Adrenal gland (tissue), 12 donors: Measurements from ENCODE around the gene ATXN7L1. TPM values are rescaled to one million over a fixed set of nuclear protein-coding genes. Genes with fewer than 3 reads are reported as not detected.

Experiments used
- DNase-seq, 7 donors: peaks; one replicate each; pipeline ENCODE4 v3.0.0-alpha.2; 2019 to 2020
- H3K27ac ChIP-seq, 5 donors: fragments of 200-600 bp; sonication (generic) in 4 of 5; 1 replicate in 3 of 5; 2 replicates in 2 of 5; pipeline versions ENCODE4 v1.5.1 to v1.8.0; 2016 to 2020; ENCODE audit warnings: mild to moderate bottlenecking in 1 of 5
- H3K27me3 ChIP-seq: fragments of 200-600 bp; 2 replicates; pipeline ENCODE4 v1.8.0; 2021
- H3K36me3 ChIP-seq, 2 donors: fragments of 200-600 bp; replicated peaks in 1 of 2; 1 replicate in 1 of 2; 2 replicates in 1 of 2; pipeline versions ENCODE4 v1.5.1 to v1.8.0; 2018 to 2022
- H3K4me1 ChIP-seq, 2 donors: fragments of 200-600 bp; replicated peaks in 1 of 2; 1 replicate in 1 of 2; 2 replicates in 1 of 2; pipeline versions ENCODE4 v1.5.1 to v1.8.0; 2018 to 2021
- H3K4me3 ChIP-seq, 4 donors: fragments of 200-600 bp; sonication (generic) in 3 of 4; one replicate each; pipeline ENCODE4 v1.5.1; 2016 to 2018
- H3K9me3 ChIP-seq, 3 donors: fragments of 200-600 bp; sonication (generic) in 1 of 3; replicated peaks in 1 of 3; 1 replicate in 2 of 3; 2 replicates in 1 of 3; pipeline versions ENCODE4 v1.5.1 to v1.8.0; 2016 to 2021
- POLR2A ChIP-seq, 2 donors: fragments of 450-650 bp; IDR thresholded peaks; one replicate each; pipeline ENCODE4 v1.6.1; 2017; ENCODE audit warnings: antibody characterized with exemption in 2 of 2, mild to moderate bottlenecking in 2 of 2, moderate library complexity in 1 of 2
- WGBS, 4 donors: extraction: QIAGEN DNeasy Blood & Tissue Kit in 2 of 4; methylation state at CpG; one replicate each; pipeline versions ENCODE4 v1.1.5 to v1.1.7; 2013 to 2017; 5-methylcytosine and 5-hydroxymethylcytosine counted together
- intact Hi-C, 2 donors: fragments of 100-400 bp; cut with DNase I; formaldehyde crosslinking; loops; one replicate each; pipeline versions ENCODE4 v1.14.1 to v1.15.0; 2022 to 2023
- polyA plus RNA-seq, 3 donors: library from polyadenylated mRNA; stranded (reverse); fragments of 200-250 nt in 2 of 3; fragments of 350-450 nt in 1 of 3; fragmentation: Illumina TruSeq in 1 of 3; extraction: RNeasy Lipid Tissue Mini Kit (QIAGEN cat#74804) in 1 of 3; gene quantifications; one replicate each; pipeline ENCODE4 v1.2.3, GENCODE V29; 2013 to 2014
- total RNA-seq, 9 donors: library from RNA; depleted of rRNA in 4 of 9; stranded (reverse); fragments of >200 nt in 4 of 9; fragments of 120-200 nt in 1 of 9; fragmentation: NEBNext Ultra II Directional in 1 of 9; extraction: Animal tissue kit (Norgen Biotek cat#: 25700) in 1 of 9; gene quantifications; one replicate each; pipeline versions ENCODE4 v1.1.0 to v1.2.4, GENCODE V29; 2013 to 2023
- TF ChIP-seq, protein P1 (sequence below), 6 experiments: fragments of 450-650 bp in 4 of 6; fragments of 200-600 bp in 2 of 6; sonication (generic) in 1 of 6; IDR thresholded peaks; 1 replicate in 5 of 6; 2 replicates in 1 of 6; pipeline versions ENCODE4 v1.5.1 to v1.8.0; 2016 to 2021; ENCODE audit warnings: antibody characterized with exemption in 6 of 6, mild to moderate bottlenecking in 2 of 6, moderate library complexity in 1 of 6
- donor health status: healthy with polysubstance abuse.
- donor health status: Bipolar disorder and iron deficiency.
- donor health status: DM: yes; HTN: yes; CAD: no.
- donor health status: DM: no; HTN: no; CAD: no.
- donor health status: DM: no; HTN: no; CAD: no.
- donor health status: DM: yes; HTN: yes; CAD: no.

The ATXN7L1 gene
- total and polyA plus RNA-seq, 12 donors, result 3.6 to 24.6 (median 9.0) TPM

DNA sequence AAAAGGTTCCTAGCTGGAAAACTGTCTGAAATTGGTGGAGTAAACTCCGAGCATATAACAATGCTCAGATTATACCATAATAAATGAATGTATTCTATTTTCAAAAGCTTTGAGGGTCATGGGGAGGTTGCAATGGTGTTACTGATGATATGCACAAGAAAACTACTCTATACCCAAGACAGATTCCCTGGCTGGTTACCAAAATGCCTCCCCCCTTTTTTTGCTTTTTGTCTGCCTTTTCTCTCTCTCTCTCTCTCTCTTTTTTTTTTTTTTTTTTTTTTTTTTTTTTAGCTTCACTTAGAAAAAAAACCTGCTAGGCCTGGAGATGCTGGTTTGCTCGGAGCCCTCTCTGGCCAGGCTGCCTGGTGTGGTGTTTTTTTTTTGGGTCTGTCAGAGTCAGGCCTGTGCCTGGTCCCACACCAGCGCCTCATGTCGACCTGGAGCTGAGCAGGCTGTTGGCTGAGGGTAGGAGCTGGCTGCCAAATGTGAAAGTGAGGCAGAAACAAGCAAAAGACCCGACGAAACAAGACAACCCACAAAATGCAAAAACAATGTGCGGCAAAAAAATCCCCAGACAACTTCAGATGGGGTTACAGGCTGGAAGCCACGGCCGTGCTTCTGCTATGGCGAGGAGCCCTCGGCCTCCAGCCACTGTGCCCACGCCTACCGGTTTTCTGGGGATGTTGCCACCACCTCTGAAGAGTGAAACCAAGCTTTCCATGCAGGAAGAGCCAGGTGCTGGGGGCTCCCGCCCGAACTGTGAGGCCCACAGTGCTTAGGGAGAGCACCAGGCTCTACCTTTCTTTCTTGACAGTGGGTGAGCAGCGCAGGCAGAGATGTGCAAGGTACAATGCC, 235.2 kb downstream of the ATXN7L1 start:
- no peaks in the 10 kb centered on the region for H3K4me1 ChIP-seq
- TF ChIP-seq, protein P1, sequence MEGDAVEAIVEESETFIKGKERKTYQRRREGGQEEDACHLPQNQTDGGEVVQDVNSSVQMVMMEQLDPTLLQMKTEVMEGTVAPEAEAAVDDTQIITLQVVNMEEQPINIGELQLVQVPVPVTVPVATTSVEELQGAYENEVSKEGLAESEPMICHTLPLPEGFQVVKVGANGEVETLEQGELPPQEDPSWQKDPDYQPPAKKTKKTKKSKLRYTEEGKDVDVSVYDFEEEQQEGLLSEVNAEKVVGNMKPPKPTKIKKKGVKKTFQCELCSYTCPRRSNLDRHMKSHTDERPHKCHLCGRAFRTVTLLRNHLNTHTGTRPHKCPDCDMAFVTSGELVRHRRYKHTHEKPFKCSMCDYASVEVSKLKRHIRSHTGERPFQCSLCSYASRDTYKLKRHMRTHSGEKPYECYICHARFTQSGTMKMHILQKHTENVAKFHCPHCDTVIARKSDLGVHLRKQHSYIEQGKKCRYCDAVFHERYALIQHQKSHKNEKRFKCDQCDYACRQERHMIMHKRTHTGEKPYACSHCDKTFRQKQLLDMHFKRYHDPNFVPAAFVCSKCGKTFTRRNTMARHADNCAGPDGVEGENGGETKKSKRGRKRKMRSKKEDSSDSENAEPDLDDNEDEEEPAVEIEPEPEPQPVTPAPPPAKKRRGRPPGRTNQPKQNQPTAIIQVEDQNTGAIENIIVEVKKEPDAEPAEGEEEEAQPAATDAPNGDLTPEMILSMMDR (IDR thresholded peaks at IDR 0.05), result no peak
- TF ChIP-seq POLR2A (IDR thresholded peaks at IDR 0.05), result no peak
- no peaks in the 10 kb centered on the region for H3K27me3 ChIP-seq
- no peaks in the 10 kb centered on the region for H3K9me3 ChIP-seq
- intact Hi-C loops, result no loop called here
- no peak overlapping the region for H3K4me3 ChIP-seq
- H3K27ac ChIP-seq, result no peak overlapping the region
- no peak for DNase-seq
- peaks cover 0 to 31% of the 10 kb centered on the region in 2 donors for H3K36me3 ChIP-seq
- WGBS, 4 donors, result 85 to 95% (median 94%) methylated on average over 16 of the region's 16 CpGs

DNA sequence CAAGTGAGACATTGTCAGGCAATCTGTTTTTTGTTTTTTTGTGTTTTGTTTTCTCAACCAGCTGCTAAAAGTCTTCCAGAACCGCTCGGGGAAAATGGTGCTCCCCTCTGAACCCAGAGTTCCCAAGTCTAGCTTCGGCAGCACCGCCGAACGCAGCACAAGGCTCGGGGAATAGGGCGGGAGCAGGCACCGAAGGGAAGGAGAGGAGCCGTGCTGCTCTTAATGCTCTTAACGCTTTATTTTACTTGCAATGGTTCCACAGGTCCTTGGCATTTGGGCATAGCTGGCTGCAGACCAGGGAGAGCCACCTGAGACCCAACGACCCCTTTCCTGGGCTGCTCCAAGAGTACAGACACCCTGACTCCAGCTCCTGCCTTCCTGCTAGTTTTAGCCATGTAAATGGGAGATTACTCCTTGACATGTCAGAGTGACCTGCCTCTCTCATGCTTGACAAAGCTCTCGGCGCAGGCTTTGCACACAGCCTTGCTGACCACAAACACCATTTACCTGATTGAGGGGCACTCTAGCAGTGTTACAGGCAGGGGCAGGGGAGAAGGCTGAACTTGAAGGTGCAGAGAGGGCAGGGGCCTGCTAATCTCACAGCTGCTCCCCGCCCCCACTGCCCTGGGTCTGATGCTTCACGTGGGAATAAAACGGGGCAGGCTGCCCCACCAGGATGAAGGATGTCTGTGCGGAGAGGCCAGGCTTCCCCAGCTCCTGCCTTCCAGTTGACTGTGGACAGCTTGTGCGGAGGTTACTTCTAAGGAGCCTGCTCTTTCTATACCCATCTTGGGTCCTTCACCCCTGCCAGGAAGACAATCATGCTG, 236.5 kb downstream of the ATXN7L1 start:
- H3K9me3 ChIP-seq, result no peaks in the 10 kb centered on the region
- no peak for DNase-seq
- intact Hi-C loops, result no loop called here
- no peaks in the 10 kb centered on the region for H3K4me1 ChIP-seq
- peaks cover 0 to 35% of the 10 kb centered on the region in 2 donors for H3K36me3 ChIP-seq
- TF ChIP-seq, protein P1 (IDR thresholded peaks at IDR 0.05), result no peak
- no peak for TF ChIP-seq POLR2A (IDR thresholded peaks at IDR 0.05)
- no peak overlapping the region for H3K4me3 ChIP-seq
- 84 to 88% (median 86%) methylated on average over 17 to 19 of the region's 19 CpGs for WGBS, 4 donors
- no peak overlapping the region for H3K27ac ChIP-seq
- H3K27me3 ChIP-seq, result no peaks in the 10 kb centered on the region

DNA sequence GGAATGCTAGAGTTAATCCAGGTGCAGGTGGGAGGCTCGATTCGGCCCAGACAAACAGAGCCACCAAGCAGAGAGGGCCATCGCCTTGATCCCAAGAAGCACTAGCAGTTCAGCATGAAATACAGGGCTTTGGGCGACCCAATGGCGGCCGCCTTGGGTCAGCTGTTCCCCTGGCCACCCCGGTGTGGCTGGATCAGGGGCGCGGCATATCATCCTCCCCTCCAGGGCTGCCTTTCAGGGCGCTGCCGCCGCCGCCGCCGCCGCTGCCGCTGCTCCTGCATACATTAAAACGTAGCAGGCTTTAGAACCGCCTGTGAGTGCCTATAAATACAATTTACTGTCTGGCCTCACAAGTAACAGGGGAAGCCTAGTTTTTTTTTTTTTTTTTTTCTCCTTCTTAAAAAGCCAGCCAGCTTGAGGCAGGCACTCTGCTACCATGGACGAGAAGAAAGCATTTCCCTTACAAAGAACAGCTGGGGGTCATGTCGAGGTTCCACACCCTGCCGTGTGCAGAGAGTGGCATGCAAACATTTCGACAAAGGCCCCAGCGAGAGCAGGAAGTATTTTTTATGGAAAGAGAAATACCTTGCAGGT, 237.4 kb downstream of the ATXN7L1 start:
- no peaks in the 10 kb centered on the region for H3K27me3 ChIP-seq
- TF ChIP-seq POLR2A (IDR thresholded peaks at IDR 0.05), result no peak
- TF ChIP-seq, protein P1 (IDR thresholded peaks at IDR 0.05), result no peak
- no peak for DNase-seq
- no peaks in the 10 kb centered on the region for H3K9me3 ChIP-seq
- intact Hi-C loops, result no loop called here
- peaks cover 0 to 36% of the 10 kb centered on the region in 2 donors for H3K36me3 ChIP-seq
- no peak overlapping the region for H3K4me3 ChIP-seq
- 85 to 88% (median 87%) methylated on average over 24 of the region's 24 CpGs for WGBS, 4 donors
- H3K27ac ChIP-seq, result no peak overlapping the region
- H3K4me1 ChIP-seq, result no peaks in the 10 kb centered on the region

DNA sequence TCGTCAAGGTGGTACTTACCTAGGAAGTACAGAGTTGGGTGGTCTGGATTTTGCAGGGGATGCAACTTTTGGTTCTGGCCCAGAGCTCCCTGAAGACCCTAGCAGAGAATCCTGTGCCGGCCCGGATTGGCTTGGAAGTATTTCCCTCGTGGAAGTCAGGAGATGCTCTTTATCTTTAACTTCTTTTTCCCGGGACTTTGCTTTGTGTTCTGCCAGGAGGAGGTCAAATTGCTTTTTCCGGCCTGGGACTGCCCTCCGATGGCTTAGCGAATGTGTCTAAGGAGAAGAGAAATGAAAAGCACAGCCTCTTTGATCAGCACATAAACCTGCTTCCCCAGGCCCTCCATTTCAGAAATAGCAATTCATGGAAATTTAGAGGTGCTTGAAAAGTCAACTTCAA, 238.1 kb downstream of the ATXN7L1 start:
- TF ChIP-seq, protein P1 (IDR thresholded peaks at IDR 0.05), result no peak
- no peak for TF ChIP-seq POLR2A (IDR thresholded peaks at IDR 0.05)
- no peaks in the 10 kb centered on the region for H3K27me3 ChIP-seq
- intact Hi-C loops, result no loop called here
- no peak overlapping the region for H3K27ac ChIP-seq
- no peak for DNase-seq
- H3K36me3 ChIP-seq, result peaks cover 0 to 36% of the 10 kb centered on the region in 2 donors
- no peak overlapping the region for H3K4me3 ChIP-seq
- 80 to 86% (median 83%) methylated on average over 8 of the region's 8 CpGs for WGBS, 4 donors
- H3K4me1 ChIP-seq, result no peaks in the 10 kb centered on the region
- no peaks in the 10 kb centered on the region for H3K9me3 ChIP-seq
